ENCODE data around the gene BICRA.
A peak's percentile ranks its signal among the peaks of the same experiment; 100 is the strongest.
"Not testable (repeated sequence)": the region's sequence is repeated elsewhere in the genome, so short reads cannot be mapped to it uniquely, and the experiment has no call there.

The BICRA gene

GRCh38 chr19:47663911-47664771 lies 55.2 kb downstream of the BICRA start:
- no peak for DNase-seq

DNA sequence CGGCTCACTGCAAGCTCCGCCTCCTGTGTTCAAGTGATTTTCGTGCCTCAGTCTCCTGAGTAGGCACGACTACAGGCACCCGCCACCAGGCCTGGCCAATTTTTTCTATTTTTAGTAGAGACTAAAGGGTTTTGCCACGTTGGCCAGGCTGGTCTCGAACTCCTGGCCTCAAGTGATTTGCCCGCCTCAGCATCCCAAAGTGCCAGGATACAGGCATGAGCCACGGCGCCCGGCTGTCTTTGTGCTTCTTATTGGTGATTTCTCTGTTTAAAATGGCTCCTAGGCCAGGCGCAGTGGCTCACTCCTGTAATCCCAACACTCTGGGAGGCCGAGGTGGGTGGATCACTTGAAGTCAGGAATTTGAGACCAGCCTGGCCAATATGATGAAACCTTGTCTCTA lies 59.6 kb downstream of the BICRA start:
- DNase-seq, result not testable (repeated sequence)

- no peak for DNase-seq
Observed at GRCh38 chr19:47670736-47671135, 61.8 kb downstream of the BICRA start.

GRCh38 chr19:47671499-47671898 lies 62.6 kb downstream of the BICRA start:
- DNase-seq, result no peak

DNA sequence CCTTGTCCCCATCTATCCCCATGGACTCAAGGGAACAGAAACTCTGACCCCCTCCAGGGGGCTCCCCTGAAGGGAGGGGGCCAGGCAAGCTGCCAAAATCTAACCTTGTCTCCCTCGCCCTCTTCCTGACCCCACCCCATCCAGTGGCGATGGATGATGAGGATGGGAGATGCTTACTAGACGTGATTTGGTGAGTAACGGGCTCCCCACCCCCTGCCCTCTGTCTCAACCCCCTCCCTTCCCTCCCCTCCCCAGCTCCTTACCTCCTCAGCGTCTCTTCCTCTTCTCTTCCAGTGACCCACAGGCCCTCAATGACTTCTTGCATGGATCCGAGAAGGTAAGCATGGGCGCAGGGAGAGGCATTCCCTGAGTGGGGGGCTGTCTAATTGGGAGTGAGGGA lies 64.5 kb downstream of the BICRA start:
- no peak for DNase-seq

GRCh38 chr19:47674548-47674947 lies 65.6 kb downstream of the BICRA start:
- no peak for DNase-seq

DNA sequence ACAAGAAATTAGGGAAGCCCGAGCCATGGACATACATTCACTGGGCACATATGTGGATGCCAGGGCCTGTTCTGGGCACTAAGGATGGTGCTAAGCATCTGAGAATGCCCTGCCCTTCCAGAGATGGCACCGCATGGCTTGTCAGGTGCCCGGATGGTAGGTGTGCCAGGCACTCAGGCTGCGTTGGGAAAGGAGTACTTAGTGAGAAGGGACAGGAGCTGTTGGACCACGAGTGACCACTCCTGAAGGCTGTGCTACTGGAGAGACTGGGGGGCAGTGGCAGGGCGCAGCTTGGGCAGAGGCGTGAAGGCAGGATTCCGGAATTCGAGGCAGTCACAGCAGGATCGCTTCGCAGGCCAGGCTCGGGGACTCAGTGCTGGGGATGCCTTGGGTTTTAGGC lies 66.3 kb downstream of the BICRA start:
- no peak for DNase-seq

GRCh38 chr19:47675859-47676258 lies 66.9 kb downstream of the BICRA start:
- no peak for DNase-seq

- no peak for DNase-seq
Observed at GRCh38 chr19:47676811-47677210, 67.9 kb downstream of the BICRA start.

GRCh38 chr19:47679251-47679900 lies 70.4 kb downstream of the BICRA start:
- no peak for DNase-seq

GRCh38 chr19:47679922-47680857 lies 71.3 kb downstream of the BICRA start:
- no peak for DNase-seq

GRCh38 chr19:47680858-47681332 lies 72.0 kb downstream of the BICRA start:
- DNase-seq, result no peak

- DNase-seq, result no peak
Observed at GRCh38 chr19:47681388-47681787, 72.5 kb downstream of the BICRA start.

GRCh38 chr19:47681936-47682335 lies 73.0 kb downstream of the BICRA start:
- DNase-seq, result no peak

DNA sequence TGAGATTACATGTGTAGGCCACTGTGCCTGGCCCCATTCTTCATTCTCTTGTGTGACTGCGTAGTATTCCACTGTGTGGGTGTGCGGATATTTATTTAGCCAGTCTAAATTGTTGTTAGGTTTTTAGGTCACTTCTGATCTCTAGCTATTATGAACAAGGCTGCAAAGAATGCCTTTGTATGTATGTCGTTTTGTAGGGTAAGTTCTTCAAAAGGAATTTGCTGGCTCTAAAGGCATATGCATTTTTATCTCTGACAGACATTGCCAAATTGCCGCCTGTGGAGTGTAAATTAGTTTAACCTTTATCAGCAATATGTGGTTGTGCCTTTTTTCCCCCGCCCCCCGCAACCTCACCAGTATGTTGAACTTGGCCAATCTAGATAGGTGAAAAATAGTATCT lies 74.0 kb downstream of the BICRA start:
- no peak for DNase-seq

DNA sequence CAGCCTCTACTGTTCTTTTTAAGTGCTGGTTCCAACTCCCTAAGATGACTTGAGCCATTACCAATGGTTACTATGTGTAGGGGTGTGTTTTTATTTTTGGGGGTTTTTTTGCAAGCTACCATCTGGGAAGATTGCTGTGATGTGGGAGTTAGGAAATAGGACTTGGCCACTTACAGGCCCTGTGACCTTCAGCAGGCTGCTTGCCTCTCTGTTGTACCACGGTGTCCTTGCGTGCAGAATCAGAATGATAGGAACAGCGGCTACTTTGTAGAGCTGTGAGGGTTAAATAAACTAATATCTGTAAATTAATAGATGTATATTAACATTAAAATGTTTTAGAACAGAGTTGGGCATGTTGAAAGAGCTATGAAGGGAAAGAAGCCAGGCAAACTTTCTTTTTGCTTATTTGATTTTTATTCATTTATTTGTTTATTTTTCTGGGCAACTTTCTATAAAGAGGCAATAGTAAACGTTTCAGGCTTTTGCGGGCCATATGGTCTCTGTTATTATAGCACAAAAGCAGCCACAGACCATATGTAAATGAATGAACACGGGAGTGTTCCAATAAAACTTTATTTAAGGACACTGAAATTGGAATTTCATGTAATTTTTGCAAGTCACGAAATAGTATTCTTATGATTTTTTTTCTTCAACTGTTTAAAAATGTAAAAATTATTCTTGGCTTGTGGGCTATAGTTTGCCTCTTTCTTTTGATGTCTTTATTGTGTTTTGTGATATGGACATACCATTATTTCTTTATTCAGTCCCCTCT lies 77.9 kb downstream of the BICRA start:
- DNase-seq, result no peak

GRCh38 chr19:47687906-47688305 lies 79.0 kb downstream of the BICRA start:
- no peak for DNase-seq

- DNase-seq, result no peak
Observed at GRCh38 chr19:47691090-47691489, 82.2 kb downstream of the BICRA start.

DNA sequence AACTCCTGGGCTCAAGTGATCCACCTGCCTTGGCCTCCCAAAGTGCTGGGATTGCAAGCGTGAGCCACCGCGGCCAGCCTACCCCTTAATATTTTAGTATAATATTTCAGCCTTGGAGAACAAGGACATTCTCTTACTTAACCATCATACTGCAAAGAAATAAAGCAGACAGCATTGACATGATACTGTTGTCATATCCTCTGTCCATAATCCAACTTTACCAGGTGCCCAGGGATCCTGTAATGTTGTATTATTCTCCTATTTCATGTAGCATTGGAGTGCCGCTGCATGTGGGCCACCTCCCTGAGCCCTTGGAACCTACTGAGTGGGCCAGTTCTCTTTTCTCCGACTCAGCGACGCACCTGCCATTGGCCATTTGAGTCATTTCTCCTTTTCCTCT lies 82.8 kb downstream of the BICRA start:
- no peak for DNase-seq

- peak; percentile 60 for DNase-seq
Observed at GRCh38 chr19:47693489-47693888, 84.6 kb downstream of the BICRA start.

DNA sequence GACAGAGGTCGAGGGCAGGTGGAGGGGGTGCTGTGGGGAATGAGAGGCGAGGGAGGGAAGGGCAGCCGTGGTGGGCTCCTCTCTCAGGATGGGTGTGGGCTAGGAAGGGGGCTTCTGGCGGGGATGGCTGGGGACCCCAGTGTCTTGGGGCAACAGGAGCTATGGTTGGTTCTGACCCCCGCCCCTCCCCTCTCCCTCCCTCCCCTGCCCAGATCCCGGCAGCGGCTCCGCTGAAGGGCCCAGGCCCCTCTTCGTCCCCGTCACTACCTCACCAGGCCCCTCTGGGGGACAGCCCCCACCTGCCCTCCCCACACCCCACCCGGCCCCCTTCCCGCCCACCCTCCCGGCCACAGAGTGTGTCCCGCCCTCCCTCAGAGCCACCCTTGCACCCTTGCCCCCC lies 85.0 kb downstream of the BICRA start:
- no peak for DNase-seq
